ENCODE measurements around the gene ANKS4B.

- TF ChIP-seq POLR2A (IDR thresholded peaks at IDR 0.05; ENCODE audit: low read length) = no peak
- no peak for TF ChIP-seq GATA1 (IDR thresholded peaks at IDR 0.05; ENCODE audit: low read depth, low read length)
Measured at GRCh38 chr16:21301168-21301894, 67.8 kb downstream of the ANKS4B start.
